GM12865 (cell line): ENCODE results near the gene CCDC192.
A peak's percentile ranks its signal among the peaks of the same experiment; 100 is the strongest.

Source experiments
- DNase-seq: peaks from one replicate; pipeline ENCODE4 v3.0.0; 2010; ENCODE audit warnings: low read depth
- H3K4me3 ChIP-seq: 2 replicates; pipeline ENCODE4 v1.5.1; 2011; ENCODE audit warnings: mild to moderate bottlenecking, low read depth, low read length, control low read depth
- TF ChIP-seq, protein P1 (sequence below): IDR thresholded peaks from 2 replicates; pipeline ENCODE4 v1.5.1; 2011; ENCODE audit warnings: low read length, control low read depth, low read depth, inconsistent platforms; ENCODE audit not compliant: insufficient read depth; ENCODE audit errors: missing control alignments

CCDC192 gene

DNA sequence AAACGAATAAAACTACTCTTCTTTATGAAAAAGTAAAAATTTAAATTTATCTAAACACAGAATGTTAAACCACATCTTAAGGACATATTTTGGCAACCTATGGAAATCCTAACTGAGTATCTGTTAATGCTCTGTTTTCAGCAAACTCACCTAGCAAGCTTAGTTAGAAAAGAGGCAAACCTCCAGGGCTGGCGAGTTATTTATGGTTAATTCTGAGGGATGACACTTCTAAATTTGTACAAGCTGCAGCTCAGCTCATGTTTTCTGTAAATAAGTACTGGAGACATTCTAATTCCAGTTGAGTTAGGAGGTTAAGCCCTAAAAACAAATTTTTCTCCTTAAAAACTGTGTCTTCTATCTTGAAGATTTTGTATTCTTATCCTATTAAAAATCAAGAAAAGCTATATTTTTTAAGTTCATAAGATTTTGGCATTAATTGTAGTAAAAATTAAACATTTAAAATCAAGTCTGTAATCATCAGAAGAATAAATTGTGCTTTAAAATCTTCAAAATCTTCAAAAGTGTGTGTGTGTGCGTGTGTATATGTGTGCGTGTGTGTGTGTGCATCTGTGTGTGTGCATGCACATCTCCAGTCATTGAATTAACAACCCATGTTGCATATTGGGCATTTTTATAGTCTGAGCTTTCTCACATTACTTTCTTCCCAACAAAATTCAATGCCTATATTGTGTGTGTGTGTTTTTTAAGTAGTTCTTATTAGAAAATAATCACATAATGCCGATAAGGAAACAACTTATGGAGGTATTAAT is 127.8 kb downstream of the CCDC192 start:
- no peak overlapping the region for H3K4me3 ChIP-seq
- no peak for DNase-seq
- TF ChIP-seq, protein P1, sequence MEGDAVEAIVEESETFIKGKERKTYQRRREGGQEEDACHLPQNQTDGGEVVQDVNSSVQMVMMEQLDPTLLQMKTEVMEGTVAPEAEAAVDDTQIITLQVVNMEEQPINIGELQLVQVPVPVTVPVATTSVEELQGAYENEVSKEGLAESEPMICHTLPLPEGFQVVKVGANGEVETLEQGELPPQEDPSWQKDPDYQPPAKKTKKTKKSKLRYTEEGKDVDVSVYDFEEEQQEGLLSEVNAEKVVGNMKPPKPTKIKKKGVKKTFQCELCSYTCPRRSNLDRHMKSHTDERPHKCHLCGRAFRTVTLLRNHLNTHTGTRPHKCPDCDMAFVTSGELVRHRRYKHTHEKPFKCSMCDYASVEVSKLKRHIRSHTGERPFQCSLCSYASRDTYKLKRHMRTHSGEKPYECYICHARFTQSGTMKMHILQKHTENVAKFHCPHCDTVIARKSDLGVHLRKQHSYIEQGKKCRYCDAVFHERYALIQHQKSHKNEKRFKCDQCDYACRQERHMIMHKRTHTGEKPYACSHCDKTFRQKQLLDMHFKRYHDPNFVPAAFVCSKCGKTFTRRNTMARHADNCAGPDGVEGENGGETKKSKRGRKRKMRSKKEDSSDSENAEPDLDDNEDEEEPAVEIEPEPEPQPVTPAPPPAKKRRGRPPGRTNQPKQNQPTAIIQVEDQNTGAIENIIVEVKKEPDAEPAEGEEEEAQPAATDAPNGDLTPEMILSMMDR, result no peak

DNA sequence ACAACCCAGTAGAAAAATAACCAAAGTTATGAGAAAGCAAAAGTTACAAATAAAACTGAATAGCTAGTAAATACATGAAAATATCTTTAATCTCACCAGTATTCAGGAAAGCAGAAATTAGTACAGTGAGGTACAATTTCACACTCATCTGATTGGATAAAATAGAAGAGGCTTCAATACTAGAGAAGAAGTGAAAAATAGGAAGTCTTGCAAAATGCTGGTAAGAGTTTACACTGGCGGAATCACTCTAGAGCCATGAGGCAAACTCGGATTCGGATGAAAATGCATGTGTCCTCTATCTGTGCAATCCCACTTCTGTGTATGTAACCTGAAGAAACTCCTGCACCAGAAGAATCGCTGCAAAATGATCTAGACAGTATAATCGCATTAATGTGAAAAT is 128.9 kb downstream of the CCDC192 start:
- DNase-seq, result no peak
- TF ChIP-seq, protein P1, result no peak
- H3K4me3 ChIP-seq, result no peak overlapping the region

DNA sequence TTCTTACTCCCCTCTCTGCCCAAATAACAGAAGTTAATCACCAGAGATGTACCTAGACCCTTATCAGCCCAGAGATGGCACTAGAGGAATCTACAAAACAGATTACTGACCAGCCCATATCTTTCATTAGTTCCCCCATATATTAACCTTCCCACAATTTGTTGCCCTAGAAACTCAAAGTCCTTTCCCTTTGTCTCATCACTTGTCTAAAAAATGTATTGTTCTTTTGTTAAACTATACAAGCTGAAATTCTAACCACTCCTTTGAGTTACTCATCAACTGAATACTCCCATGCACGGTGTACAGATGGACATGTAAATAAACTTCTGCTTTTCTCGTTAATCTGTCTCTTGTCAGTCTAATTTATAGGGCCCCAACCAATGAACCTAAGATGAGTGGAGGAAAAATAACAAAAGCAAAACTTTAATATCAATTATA is 130.9 kb downstream of the CCDC192 start:
- peak; percentile 6 for DNase-seq
- TF ChIP-seq, protein P1, result no peak

GRCh38 chr5:127834554-127834953 is 131.4 kb downstream of the CCDC192 start:
- no peak overlapping the region for H3K4me3 ChIP-seq
- TF ChIP-seq, protein P1, result no peak
- no peak for DNase-seq

More for the DNA sequence above, 130.9 kb downstream of the CCDC192 start:
- no peak overlapping the region for H3K4me3 ChIP-seq

GRCh38 chr5:127838661-127839060 is 135.5 kb downstream of the CCDC192 start:
- no peak overlapping the region for H3K4me3 ChIP-seq
- peak; percentile 6 for DNase-seq
- TF ChIP-seq, protein P1, result no peak

DNA sequence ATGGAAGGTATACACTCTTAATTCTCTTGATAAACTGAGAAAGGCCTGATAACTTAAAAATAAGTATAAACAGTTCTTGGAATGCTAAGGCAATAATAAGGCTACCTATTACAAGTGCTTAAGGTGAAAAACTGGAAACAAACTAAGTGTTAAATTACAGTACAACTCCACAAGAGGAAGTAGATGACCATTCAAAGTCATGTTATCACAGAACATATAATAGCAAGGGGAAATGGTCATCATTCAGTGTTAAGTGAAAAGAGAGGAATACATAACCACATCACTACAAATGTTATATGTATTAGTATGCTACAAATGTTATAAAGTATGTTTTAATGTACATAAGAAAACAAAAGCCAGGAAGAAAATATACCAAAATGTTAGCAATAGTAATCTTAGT is 135.9 kb downstream of the CCDC192 start:
- no peak overlapping the region for H3K4me3 ChIP-seq
- TF ChIP-seq, protein P1, result no peak
- DNase-seq, result no peak
